Measurements from ENCODE around the gene GATAD2B.
A peak's percentile ranks its signal among the peaks of the same experiment; 100 is the strongest.
"Not testable (repeated sequence)": the region's sequence is repeated elsewhere in the genome, so short reads cannot be mapped to it uniquely, and the experiment has no call there.

Gene GATAD2B

DNA sequence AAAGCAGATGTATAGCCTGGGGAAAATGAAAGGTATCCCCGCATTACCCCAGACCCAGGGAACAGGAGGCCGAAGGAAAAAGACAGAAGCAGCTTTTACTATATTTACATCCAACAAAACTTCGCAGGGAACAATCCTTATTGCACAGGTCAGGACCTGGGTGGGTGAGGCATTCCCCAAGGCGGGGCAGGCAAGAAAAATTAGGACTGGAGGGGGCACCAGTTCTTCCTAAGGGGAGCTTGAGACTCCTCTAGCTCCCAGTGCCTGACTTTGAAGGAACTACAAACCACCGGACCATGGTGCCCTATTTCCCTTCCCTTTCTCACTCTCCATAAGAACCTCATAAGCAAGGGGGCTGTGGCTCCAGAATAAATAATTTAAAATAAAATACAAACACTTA is 6.7 kb upstream of the GATAD2B start:
- no peak for DNase-seq

DNA sequence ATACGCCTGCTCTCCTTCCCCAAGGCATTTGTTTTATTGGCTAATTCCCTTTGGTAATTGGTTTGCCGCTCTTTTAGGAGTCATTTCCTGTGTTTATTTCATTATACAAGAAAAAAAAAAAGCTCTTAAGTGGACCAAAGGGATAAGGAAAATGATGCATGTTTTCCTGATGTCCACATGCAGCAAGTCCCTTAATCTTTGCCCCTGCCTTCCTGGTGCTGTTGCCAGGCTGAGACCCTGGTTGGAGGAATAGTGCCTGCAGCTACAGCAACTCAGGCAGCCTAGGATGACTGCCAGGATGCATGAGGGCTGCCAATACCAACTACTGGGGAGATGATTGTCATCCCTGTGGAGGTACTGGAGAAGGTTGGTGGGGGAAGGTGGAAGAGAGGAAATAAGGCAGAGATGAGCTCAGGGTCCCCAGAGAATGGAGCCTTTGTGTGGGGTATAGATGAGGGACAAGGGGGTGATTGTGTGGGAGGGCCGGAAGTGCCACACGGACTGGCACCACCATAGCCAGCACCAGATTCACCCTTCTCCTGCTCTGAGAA is 6.1 kb upstream of the GATAD2B start:
- no peak for DNase-seq

DNA sequence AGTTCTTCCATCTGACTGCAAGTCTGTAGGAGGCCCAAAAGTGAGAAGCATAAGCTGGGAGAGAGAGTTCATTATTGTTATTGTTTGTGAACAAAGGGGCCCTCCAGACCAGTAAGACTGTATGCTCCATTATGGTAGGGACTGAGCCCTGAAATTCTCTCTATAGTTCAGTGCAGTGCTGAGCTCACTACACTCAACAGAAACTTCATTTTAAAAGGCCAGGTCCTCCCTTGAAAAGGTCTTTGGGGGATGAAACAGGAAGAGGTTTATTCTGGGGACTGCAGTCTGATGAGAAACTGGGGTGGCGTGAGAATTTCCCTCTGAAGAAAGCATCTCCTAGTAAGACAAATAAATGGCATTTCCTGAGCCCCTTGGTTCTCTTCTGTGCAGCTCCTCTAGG is 5.5 kb upstream of the GATAD2B start:
- DNase-seq: no peak

DNA sequence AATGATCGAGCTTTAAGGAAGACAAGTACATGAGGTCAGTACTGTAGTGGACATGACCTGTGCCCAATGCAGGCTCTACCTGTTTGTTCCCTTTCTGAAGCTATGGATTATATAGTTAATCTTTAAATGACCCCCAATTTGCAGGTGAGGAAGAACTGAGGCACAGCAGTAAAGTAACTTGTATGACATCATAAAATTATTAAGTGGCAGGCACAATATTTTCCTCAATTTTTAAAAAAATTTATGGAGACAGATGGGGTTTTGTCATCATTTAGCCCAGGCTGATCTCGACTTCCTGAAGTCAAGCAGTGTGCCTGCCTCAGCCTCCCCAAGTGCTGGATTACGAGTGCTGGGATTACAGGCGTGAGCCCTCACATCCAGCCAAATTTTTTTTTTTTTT is 3.6 kb upstream of the GATAD2B start:
- DNase-seq: no peak

DNA sequence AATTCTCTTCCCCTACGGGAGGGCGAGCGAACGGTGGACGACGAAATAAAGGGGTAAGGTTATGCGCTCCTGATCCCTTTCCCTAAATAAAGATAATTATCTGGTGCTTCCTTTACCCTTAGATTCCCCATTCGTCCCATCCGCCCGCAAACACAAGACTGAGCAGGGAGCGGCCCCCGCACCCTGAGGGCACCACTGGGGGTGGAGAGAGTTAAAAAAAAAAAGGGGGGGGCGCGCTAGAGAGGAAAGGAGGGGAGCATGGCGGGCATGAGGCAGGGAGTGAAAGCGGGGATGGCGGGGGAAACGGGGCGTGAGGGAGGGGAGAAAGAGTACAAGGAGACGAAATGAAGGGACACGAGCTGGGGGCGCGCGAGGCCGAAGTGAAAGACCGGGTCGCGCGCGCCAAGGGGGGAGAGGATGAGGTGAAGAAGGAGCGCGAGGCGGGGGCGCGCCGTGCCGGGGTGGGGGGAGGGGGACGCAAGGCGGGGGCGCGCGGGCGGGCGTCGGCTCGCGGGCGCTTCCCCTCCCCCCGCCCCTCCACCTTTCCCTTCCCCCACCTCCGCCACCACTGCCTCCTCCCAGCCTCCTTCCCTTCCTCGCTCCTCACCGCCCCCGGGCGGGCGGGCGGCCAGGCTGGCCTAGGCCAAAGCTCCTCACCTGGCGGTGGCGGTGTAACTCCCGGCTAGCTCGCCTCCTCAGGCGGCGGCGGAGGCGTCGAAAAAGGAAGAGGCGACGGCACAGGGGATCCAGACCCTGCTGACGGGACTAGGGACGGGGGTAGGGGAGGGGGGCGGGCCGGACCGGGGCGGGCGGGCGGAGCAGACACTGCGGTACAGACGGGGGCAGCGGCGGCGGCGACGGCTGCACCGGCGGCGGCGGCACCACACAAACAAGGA is 448 bp downstream of the GATAD2B start:
- DNase-seq: peak; percentile 71

DNA sequence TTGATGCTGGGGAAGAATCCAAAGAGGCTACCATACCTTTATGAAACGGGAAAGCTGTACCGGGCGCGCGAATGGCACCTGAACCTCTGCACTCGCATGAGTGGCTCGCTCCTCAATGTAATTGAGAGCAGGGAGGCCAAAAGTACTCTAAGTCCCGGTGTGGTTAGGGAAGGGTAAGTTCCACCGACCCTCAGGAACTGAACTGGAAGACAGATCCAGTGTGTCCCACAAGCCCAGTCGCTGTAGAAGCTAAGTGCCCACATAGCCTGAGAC is 1.0 kb downstream of the GATAD2B start:
- DNase-seq: no peak

DNA sequence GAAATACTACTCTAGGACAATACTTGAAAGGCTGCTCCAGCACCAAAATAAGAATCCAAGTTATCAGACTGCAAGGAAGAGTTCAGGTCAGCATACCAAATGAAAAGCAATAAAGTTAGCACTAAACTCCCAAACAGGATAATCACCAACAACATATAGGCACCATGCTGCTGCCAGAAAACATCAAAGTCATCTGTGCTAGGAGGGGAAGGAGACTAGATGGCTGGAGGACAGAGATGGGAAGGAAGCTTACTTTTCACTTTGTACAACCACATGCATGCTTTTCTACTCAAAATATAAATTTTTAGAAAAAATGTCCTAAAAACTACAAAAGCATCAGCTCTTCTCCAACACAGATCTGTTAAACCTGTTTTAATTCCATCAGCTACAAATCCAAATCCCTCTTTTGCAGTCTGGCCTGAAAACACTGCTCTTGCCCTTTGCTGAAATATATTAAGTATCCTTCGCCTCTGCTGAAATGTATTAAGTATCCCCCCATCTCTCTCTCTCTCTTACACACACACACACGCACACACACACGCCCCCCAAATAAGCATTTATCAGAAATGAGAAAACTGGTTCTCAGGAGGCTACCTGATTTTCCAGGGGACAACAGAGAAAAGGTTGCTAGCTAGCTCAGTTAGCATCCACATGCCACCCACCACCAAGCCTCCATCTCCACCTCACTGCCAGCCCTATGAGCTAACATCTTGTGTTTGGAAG is 1.5 kb downstream of the GATAD2B start:
- DNase-seq: no peak

DNA sequence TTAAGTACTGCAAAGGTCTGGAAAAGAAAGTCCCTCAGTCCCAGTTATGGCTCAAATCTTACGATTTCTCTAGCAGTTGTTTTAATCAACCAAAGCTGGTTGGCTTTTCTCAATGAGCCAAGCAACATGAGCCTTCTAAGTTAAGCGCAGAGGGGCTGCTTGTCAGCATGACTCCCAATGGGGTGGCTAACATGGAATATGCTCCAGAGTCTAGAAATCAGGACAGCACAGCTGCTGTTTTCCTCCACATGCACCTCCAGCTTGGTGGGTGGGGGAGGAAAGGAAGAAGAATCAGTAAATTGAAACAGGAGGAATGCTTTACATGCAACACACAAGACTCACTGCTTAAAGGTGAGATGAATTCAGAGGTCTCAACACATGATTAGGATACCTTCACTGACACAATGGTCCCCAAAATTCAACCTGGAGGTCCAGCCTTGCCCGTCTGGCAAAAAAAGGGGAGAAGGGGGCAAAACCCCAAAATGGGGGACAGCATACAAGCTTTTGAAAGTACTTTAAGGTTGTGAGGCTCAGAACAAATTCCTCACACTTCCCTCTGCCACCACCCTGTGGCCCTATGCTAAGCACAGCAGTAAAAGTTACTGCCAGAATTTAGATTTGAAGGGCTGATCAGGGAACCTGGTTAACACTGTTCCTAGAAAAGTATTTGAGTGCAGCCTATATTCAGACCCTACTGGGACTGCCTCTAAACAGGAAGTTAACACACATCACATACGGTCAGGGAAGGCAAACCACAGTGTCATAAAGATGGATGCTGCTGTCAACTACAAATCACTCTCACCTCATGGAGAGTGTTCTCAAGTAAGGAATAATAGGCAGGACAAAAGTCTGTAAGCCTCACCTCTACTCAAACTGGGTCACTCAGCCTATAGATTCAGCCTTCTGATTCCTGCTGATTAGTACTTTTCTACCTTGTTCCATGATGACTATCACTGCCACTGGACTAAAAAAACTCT is 2.6 kb downstream of the GATAD2B start:
- no peak for DNase-seq

DNA sequence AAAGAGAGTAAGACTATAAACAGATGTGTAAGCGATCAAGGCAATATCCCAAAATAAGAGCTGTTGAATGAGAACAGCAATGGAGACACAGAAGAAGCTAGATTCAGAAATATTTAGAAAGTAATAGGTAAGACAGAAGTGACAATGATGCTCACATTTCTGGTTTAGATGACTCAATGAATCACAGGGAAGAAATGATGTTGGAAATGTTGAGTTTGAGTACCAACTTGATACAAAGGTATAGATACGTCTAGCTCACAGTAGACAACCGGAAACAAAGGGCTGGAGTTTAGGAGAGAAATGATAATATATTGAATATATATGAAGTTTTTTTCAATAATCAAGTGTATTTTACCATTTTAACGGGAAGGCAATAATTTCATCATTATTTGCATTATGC is 6.5 kb downstream of the GATAD2B start:
- DNase-seq: no peak

DNA sequence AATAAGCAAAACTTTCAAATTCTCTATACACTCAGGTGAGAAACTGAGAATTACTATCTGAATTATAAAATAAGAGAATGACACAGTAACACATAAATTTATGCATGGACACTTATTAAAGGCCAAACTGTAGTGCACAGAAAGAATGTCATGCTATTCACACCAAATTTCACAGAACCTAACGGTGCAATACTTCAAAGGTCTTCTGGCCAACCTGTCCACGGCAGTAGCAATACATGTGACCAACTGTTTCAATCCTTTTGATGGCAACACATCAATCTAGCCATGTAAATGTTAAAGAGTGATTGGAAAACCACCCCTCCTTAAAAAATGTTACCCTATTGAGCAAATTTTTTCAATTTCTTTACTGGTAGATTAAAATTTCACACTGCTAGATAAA is 10.4 kb downstream of the GATAD2B start:
- DNase-seq: no peak

DNA sequence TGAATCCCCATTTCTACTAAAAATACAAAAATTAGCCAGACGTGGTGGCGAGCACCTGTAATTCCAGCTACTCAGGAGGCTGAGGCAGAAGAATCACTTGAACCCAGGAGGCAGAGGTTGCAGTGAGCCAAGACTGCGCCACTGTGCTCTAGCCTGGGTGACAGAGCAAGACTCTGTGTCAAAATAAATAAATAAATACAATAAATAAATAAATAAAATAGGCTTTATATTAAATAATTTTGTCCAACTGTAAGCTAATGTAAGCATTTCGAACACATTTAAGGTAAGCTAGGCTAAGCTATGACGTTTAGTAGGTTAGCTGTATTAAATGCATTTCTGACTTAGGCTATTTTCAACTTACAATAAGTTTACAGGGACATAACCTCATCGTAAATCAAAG is 12.2 kb downstream of the GATAD2B start:
- DNase-seq: not testable (repeated sequence)

DNA sequence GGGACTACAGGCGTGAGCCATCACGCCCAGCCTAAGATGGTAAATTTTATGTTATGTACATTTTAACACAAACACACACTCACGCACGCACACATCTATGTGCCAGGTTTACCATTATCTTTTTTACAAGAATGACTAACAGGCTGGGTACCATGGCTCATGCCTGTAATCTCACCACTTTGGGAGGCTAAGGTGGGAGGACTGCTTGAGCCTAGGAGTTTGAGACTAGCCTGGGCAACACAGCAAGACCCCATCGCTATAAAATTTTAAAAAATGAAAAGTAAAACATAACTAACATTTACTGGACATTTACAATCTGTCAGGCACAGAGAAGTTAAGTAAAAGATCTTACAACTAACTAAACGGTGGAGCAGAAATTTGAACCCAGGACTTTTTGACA is 14.7 kb downstream of the GATAD2B start:
- no peak for DNase-seq

DNA sequence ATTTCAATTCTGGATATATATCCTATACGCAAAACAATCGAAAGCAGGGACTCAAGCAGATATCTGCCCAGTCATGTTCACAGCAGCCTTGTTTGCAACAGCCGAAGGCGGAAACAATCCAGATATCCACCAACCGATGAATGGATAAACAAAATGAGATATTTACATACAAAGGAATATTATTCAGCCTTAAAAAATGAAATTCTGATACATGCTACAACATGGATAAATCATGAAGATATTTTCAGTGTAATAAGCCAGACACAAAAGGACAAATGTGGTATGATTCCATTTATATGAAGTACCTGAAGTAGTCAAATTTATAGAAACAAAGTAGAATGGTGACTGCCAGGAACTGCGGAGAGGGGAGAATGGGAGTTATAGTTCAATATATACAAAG is 15.6 kb downstream of the GATAD2B start:
- DNase-seq: no peak

DNA sequence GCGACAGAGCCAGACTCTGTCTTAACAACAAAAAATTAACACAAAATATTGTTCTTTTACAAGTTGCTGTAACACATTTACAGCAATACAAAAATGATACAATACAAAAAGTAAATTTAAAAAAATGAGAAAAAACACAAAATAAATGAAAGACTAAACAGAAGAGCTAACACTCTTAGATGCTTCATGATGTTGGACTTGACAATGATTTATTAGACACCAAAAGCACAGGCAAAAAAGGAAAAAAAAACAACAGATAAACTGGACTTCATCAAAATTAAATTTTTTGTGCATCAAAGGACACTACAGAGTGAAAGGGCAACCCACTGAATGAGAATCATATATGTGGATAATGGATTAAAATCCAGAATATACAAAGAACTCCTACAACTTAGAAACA is 16.4 kb downstream of the GATAD2B start:
- no peak for DNase-seq

DNA sequence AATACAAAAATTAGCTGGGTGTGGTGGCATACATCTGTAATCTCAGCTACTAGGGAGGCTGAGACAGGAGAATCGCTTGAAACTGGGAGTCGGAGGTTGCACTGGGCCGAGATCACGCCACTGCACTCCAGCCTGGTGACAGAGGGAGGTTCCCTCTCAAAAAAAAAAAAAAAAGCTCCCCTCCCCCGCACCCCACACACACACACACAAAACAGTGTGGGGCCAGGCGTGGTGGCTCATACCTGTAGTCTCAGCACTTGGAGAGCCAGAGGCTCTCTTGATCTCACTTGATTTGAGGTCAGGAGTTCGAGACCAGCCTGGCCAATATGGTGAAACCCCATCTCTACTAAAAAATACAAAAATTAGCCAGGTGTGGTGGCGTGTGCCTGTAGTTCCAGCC is 16.9 kb downstream of the GATAD2B start:
- not testable (repeated sequence) for DNase-seq

DNA sequence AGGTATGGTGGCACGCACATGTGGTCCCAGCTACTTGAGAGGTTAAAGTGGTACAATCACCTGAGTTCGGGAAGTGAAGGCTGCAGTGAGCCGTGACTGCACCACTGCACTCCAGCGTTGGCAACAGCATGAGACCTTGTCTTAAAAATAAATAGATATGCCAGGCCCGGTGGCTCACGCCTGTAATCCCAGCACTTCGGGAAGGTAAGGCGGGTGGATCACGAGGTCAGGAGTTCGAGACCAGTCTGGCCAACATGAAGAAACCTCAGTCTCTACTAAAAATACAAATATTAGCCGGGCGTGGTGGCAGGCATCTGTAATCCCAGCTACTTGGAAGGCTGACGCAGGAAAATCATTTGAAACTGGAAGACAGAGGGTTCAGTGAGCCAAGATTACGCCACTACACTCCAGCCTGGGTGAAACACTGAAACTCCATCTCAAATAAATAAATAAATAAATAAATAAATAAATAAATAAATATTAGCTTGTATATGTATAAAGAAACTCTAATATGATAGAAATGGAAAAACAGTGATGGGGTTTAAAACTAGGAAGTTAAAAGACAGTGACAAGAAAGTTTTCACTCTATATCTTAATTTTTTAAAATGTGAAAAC is 18.8 kb downstream of the GATAD2B start:
- no peak for DNase-seq

DNA sequence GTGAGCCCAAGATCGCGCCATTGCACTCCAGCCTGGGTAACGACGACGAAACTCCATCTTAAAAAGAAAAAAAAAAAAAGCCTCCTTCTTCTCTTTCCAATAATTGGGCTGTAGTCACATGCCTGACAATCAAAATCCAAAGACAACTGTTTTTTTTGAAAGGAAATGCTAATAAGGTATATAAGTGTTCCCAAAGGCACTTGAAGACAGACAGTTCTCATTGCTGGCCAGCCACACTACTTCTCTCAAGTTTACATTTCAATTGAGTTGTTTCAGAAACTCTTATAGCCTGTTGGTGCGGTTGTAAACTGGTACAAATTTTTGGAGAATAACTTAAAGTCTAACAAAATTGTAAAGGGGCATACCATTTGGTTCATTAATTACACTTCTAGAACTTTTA is 23.3 kb downstream of the GATAD2B start:
- no peak for DNase-seq

DNA sequence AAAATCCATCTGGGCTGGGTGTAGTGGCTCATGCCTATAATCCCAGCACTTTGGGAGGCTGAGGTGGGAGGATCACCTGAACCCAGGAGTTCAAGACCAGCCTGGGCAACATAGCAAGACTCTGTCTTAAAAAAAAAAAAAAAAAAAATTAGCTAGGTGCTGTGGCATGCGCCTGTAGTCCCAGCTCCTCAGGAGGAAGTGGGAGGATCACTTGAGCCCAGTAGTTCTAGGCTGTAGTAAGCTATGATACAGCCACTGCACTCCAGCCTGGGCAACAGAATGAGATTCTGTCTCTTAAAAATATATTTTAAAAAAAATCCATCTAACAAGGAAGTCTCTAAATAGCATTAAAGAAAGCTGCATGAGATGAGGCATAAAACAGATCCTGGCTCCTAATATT is 26.9 kb downstream of the GATAD2B start:
- not testable (repeated sequence) for DNase-seq

DNA sequence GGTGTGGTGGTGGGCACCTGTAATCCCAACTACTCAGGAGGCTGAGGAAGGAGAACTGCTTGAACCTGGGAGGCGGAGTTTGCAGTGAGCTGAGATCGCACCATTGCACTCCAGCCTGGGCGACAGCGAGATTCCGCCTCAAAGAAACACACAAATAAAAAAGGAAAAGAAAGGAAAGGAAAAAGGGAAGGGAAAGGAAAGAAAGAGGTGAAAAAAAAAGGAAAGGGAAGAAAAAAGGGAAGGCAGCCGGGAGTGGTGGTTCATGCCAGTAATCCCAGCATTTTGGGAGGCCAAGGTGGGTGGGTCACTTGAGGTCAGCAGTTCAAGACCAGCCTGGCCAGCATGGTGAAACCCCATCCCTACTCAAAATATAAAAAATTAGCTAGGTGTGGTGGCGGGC is 31.7 kb downstream of the GATAD2B start:
- not testable (repeated sequence) for DNase-seq

DNA sequence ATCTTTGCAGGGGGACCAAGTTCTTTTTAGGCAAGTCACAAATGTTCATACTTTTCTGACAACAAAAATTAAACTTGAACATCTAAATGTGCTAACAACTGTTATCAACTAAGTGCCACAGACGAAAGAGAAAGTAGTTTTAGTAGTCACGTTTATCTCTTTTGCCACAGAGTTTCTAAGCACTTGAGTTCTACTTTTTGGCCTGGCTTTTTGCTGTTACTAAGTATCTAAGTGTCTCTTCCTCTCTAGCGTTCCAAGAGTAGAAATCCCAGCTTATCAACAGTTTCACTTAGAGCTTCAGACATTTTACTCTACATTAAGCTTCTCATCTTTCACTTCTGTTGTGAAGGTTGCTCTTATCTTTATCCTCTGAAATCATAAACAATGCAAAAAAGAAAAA is 34.2 kb downstream of the GATAD2B start:
- DNase-seq: no peak

DNA sequence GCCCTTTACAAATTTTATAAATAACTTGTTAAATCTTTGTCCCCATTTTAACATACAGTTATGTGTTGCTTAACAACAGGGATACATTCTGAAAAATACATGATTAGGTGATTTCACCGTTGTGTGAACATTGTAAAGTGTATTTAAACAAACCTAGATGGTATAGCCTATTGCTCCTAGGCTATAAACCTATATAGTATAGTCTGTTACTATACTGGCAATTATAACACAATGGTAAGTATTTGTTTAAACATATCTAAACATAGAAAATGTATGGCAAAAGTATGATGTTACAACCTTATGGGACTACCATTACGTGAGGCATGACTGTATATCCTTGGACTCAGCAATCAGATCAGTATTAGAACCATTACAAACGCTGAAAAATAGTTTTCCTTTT is 36.6 kb downstream of the GATAD2B start:
- no peak for DNase-seq

DNA sequence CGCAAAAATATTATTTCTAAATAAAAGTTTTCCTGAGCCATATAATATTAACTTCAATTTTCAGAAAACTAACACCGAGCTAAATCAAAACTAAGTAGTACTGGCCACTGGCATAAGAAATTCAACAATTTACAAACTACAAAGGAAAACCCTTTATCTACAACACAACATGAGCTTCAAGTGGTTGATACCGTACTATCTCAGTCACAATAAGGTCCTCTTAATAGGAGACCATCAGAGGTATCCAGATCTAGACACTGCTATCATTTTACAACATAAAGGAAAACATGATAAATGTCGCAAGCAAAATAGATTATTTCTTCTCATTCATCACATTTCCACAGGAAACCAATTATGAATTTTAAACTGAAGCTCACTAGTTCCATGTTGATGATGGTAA is 39.5 kb downstream of the GATAD2B start:
- no peak for DNase-seq

Data from NCI-H2029 (cell line).